NT2/D1 (cell line): ENCODE results near the gene BBX.

Experiments
- DNase-seq: peaks from one replicate; pipeline ENCODE4 v3.0.0-alpha.2; 2011; ENCODE audit warnings: low read depth, low spot score
- H3K27me3 ChIP-seq: 2 replicates; pipeline ENCODE4 v1.6.0; 2011; ENCODE audit warnings: mild to moderate bottlenecking; ENCODE audit not compliant: insufficient read length, insufficient read depth
- H3K36me3 ChIP-seq: 2 replicates; pipeline ENCODE4 v1.6.1; 2011; ENCODE audit warnings: mild to moderate bottlenecking, low read length, mixed read lengths; ENCODE audit not compliant: insufficient read depth, insufficient read length
- H3K4me1 ChIP-seq: 2 replicates; pipeline ENCODE4 v1.5.1; 2011; ENCODE audit not compliant: insufficient read depth, insufficient read length
- H3K4me3 ChIP-seq: 2 replicates; pipeline ENCODE4 v1.5.1; 2011; ENCODE audit warnings: low read depth; ENCODE audit not compliant: insufficient read length
- H3K9ac ChIP-seq: 2 replicates; pipeline ENCODE4 v1.6.0; 2011; ENCODE audit warnings: low read depth; ENCODE audit not compliant: insufficient read length
- H3K9me3 ChIP-seq: 2 replicates; pipeline ENCODE4 v1.5.1; 2011; ENCODE audit warnings: mild to moderate bottlenecking, low read length; ENCODE audit not compliant: insufficient read depth
- SUZ12 ChIP-seq: IDR thresholded peaks from 2 replicates; pipeline ENCODE4 v1.6.1; 2011; ENCODE audit not compliant: insufficient read length, insufficient read depth; ENCODE audit errors: extremely low read depth
- YY1 ChIP-seq: IDR thresholded peaks from 2 replicates; pipeline ENCODE4 v1.6.1; 2011; ENCODE audit not compliant: insufficient read length, insufficient read depth
- ZNF274 ChIP-seq: IDR thresholded peaks from 2 replicates; pipeline ENCODE4 v1.6.1; 2011; ENCODE audit warnings: mild to moderate bottlenecking, low read depth, low read length

The BBX gene

GRCh38 chr3:107675233-107675900 is 152.6 kb downstream of the BBX start:
- H3K4me3 ChIP-seq: no peak overlapping the region
- TF ChIP-seq ZNF274 (no peak), YY1 (no peak), SUZ12 (no peak)
- no peaks in the 10 kb centered on the region for H3K9me3 ChIP-seq
- no peak overlapping the region for H3K9ac ChIP-seq
- no peak for DNase-seq
- no peaks in the 10 kb centered on the region for H3K36me3 ChIP-seq
- no peaks in the 10 kb centered on the region for H3K4me1 ChIP-seq
- no peaks in the 10 kb centered on the region for H3K27me3 ChIP-seq

- Histone ChIP-seq H3K9ac (no peak overlapping the region), H3K4me3 (no peak overlapping the region), H3K36me3 (no peaks in the 10 kb centered on the region), H3K27me3 (no peaks in the 10 kb centered on the region), H3K9me3 (no peaks in the 10 kb centered on the region), H3K4me1 (no peaks in the 10 kb centered on the region)
- TF ChIP-seq YY1 (no peak), SUZ12 (no peak), ZNF274 (no peak)
- DNase-seq: no peak
These were observed 153.9 kb downstream of the BBX start for GRCh38 chr3:107676469-107677309.

- no peak for DNase-seq
- Histone ChIP-seq H3K4me3 (no peak overlapping the region), H3K36me3 (no peaks in the 10 kb centered on the region), H3K27me3 (no peaks in the 10 kb centered on the region), H3K9ac (no peak overlapping the region), H3K9me3 (no peaks in the 10 kb centered on the region), H3K4me1 (no peaks in the 10 kb centered on the region)
- TF ChIP-seq YY1 (no peak), ZNF274 (no peak), SUZ12 (no peak)
These were observed 157.2 kb downstream of the BBX start for GRCh38 chr3:107679921-107680320.

- Histone ChIP-seq H3K36me3 (no peaks in the 10 kb centered on the region), H3K9ac (no peak overlapping the region), H3K4me3 (no peak overlapping the region), H3K27me3 (no peaks in the 10 kb centered on the region), H3K9me3 (no peaks in the 10 kb centered on the region), H3K4me1 (no peaks in the 10 kb centered on the region)
- DNase-seq: no peak
- TF ChIP-seq YY1: no peak
- no peak for TF ChIP-seq ZNF274
- no peak for TF ChIP-seq SUZ12
These were observed 157.9 kb downstream of the BBX start for GRCh38 chr3:107680698-107681097.

GRCh38 chr3:107681396-107681795 is 158.6 kb downstream of the BBX start:
- Histone ChIP-seq H3K4me1 (no peaks in the 10 kb centered on the region), H3K9me3 (no peaks in the 10 kb centered on the region), H3K9ac (no peak overlapping the region), H3K36me3 (no peaks in the 10 kb centered on the region), H3K27me3 (no peaks in the 10 kb centered on the region), H3K4me3 (no peak overlapping the region)
- DNase-seq: no peak
- TF ChIP-seq YY1 (no peak), ZNF274 (no peak), SUZ12 (no peak)

- no peak overlapping the region for H3K9ac ChIP-seq
- no peaks in the 10 kb centered on the region for H3K27me3 ChIP-seq
- no peaks in the 10 kb centered on the region for H3K36me3 ChIP-seq
- no peak for DNase-seq
- H3K9me3 ChIP-seq: no peaks in the 10 kb centered on the region
- no peak for TF ChIP-seq ZNF274
- TF ChIP-seq YY1: no peak
- TF ChIP-seq SUZ12: no peak
- no peak overlapping the region for H3K4me3 ChIP-seq
- no peaks in the 10 kb centered on the region for H3K4me1 ChIP-seq
These were observed 159.8 kb downstream of the BBX start for GRCh38 chr3:107682580-107682979.

GRCh38 chr3:107683447-107683846 is 160.7 kb downstream of the BBX start:
- DNase-seq: no peak
- Histone ChIP-seq H3K9ac (no peak overlapping the region), H3K27me3 (no peaks in the 10 kb centered on the region), H3K4me1 (no peaks in the 10 kb centered on the region), H3K9me3 (no peaks in the 10 kb centered on the region), H3K36me3 (no peaks in the 10 kb centered on the region), H3K4me3 (no peak overlapping the region)
- TF ChIP-seq SUZ12: no peak
- no peak for TF ChIP-seq YY1
- TF ChIP-seq ZNF274: no peak
